HG02588 (cell line): Measurements from ENCODE around the gene PEX12.
"Not testable (repeated sequence)": the region's sequence is repeated elsewhere in the genome, so short reads cannot be mapped to it uniquely, and the experiment has no call there.

Experiments used
- ATAC-seq: cut with Tn5 transposase; IDR thresholded peaks from one replicate; pipeline ENCODE4 v1.9.1; 2021; ENCODE audit warnings: mild to moderate bottlenecking, moderate library complexity; ENCODE audit not compliant: unreplicated experiment

Gene PEX12

GRCh38 chr17:35578929-35579432 lies 610 bp upstream of the PEX12 start:
- ATAC-seq, result no peak

GRCh38 chr17:35577830-35578196 lies 558 bp downstream of the PEX12 start:
- ATAC-seq, result no peak

GRCh38 chr17:35575759-35576158 lies 2.6 kb downstream of the PEX12 start:
- ATAC-seq, result no peak

- no peak for ATAC-seq
These were observed 9.0 kb downstream of the PEX12 start for GRCh38 chr17:35569405-35569804.

GRCh38 chr17:35568561-35568960 lies 9.8 kb downstream of the PEX12 start:
- ATAC-seq, result no peak

GRCh38 chr17:35566968-35567367 lies 11.4 kb downstream of the PEX12 start:
- no peak for ATAC-seq

- not testable (repeated sequence) for ATAC-seq
These were observed 15.2 kb downstream of the PEX12 start for GRCh38 chr17:35563181-35563580.

GRCh38 chr17:35560703-35561102 lies 17.7 kb downstream of the PEX12 start, which contains the start of gene SLFN14:
SLFN14 (minus strand) TSS chr17:35560819; CDS start chr17:35558062, 2,757 bp downstream.
- no peak for ATAC-seq

GRCh38 chr17:35559495-35560210 lies 18.7 kb downstream of the PEX12 start:
- ATAC-seq, result no peak

- no peak for ATAC-seq
These were observed 21.0 kb downstream of the PEX12 start for GRCh38 chr17:35557353-35557752.

GRCh38 chr17:35555691-35556090 lies 22.7 kb downstream of the PEX12 start:
- no peak for ATAC-seq

- ATAC-seq, result no peak
These were observed 23.7 kb downstream of the PEX12 start for GRCh38 chr17:35554668-35555067.

- ATAC-seq, result no peak
These were observed 25.1 kb downstream of the PEX12 start for GRCh38 chr17:35553310-35553709.

GRCh38 chr17:35548978-35549377 lies 29.4 kb downstream of the PEX12 start:
- no peak for ATAC-seq

- ATAC-seq, result no peak
These were observed 30.1 kb downstream of the PEX12 start for GRCh38 chr17:35548208-35548810.

- ATAC-seq, result no peak
These were observed 31.9 kb downstream of the PEX12 start for GRCh38 chr17:35546487-35546886.

- ATAC-seq, result no peak
These were observed 33.2 kb downstream of the PEX12 start for GRCh38 chr17:35545150-35545549.

- ATAC-seq, result no peak
These were observed 34.5 kb downstream of the PEX12 start for GRCh38 chr17:35543856-35544255.

GRCh38 chr17:35542990-35543389 lies 35.4 kb downstream of the PEX12 start:
- no peak for ATAC-seq

- no peak for ATAC-seq
These were observed 36.9 kb downstream of the PEX12 start for GRCh38 chr17:35541434-35541833.

- no peak for ATAC-seq
These were observed 37.6 kb downstream of the PEX12 start for GRCh38 chr17:35540589-35541404.

- ATAC-seq, result no peak
These were observed 38.7 kb downstream of the PEX12 start for GRCh38 chr17:35539659-35540026.
